ENCODE measurements around the gene PPM1F.
"Not testable (repeated sequence)": the region's sequence is repeated elsewhere in the genome, so short reads cannot be mapped to it uniquely, and the experiment has no call there.

PPM1F gene

DNA sequence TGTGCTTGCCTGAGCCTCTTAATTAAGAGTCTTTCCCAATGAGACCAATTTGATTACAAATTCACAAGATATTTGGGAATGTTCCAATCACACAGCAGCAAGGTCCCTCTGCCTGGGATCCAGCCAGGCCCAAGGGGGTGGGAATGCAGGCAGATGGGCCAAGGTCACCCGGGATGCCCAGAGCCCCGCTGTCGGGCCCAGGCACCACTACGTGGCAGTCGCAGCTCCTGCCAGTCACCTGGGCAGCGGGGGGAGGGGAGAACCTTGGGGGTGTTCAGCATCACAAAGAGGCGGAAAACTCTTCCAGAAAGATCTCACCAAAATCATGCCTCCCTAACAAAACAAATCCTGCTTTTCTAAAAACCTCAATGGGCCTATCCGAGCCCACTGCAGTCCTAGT lies 30.9 kb downstream of the PPM1F start:
- peak in 2 of 56 donors; percentile 31 to 49 for DNase-seq

GRCh38 chr22:21921184-21921721 lies 31.4 kb downstream of the PPM1F start:
- DNase-seq = no peak

GRCh38 chr22:21920341-21921183 lies 32.1 kb downstream of the PPM1F start:
- DNase-seq = no peak

DNA sequence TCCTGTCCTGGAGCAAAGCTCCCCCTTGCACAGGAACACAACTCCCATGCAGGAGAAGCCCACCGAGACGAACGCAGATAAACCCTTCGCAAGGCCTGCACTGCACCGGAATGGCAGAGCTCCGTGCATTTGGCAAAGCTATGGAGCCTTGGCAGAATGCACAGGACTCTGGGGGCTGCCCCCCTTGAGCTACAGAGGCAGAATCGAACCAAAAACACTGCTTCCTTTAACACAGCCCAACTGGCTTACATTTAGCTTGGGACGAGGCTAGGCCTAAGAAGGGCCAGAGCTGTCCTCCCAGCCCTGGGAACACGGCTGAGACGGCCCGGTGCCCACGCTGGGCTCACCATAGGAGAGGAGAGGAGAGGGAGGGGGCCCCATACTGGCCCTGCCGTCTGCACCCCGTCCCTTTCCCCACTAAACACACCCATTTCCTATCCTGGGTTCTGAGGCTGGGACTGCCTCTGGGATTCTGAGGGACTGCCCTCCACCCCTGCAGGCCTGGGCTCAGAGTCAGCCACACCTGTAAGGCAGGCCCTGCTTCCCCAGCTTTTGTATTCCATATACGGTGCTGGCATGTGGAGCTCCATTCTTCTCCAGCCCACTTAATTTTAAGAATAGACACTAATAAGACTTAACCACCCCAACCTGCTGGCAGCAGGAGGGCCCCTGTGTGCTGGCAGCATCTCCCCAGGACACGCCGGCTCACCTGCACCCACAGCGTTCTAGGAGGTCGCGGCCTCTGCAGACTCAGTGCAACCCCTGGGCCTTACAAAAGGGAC lies 32.9 kb downstream of the PPM1F start:
- DNase-seq = peak in 1 of 56 donors; percentile 11

DNA sequence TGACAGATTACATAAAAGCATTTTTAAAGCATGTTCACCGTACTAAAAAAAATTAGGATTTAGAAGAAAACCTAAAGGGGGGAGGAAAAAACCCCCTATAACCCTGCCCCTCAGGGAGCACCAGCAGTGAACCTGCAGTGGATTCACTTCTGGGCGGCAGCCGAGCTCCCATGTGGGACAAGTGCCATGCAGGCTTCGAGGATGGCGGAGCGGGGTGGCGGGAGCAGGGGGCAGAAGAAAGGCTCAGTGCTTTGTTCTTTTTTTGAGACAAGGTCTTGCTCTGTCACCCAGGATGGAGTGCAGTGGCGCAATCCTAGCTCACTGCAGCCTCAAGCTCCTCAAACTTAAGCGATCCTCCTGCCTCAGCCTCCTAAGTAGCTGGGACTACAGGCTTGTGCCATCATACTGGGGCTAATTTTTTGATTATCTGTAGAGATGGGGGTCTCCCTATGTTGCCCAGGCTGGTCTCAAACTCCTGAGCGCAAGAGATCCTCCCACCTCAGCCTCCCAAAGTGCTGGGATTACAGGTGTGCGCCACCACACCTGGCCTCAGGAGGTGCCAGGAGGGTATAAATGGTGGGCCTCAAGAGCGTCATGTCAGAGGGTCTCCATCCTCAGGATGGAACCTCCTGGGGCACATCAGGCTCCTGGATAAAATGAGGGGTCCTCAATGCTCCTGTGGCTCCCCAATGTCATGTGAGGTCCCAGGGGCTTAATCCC lies 34.0 kb downstream of the PPM1F start:
- no peak for DNase-seq

GRCh38 chr22:21917959-21918261 lies 34.7 kb downstream of the PPM1F start:
- DNase-seq = no peak

DNA sequence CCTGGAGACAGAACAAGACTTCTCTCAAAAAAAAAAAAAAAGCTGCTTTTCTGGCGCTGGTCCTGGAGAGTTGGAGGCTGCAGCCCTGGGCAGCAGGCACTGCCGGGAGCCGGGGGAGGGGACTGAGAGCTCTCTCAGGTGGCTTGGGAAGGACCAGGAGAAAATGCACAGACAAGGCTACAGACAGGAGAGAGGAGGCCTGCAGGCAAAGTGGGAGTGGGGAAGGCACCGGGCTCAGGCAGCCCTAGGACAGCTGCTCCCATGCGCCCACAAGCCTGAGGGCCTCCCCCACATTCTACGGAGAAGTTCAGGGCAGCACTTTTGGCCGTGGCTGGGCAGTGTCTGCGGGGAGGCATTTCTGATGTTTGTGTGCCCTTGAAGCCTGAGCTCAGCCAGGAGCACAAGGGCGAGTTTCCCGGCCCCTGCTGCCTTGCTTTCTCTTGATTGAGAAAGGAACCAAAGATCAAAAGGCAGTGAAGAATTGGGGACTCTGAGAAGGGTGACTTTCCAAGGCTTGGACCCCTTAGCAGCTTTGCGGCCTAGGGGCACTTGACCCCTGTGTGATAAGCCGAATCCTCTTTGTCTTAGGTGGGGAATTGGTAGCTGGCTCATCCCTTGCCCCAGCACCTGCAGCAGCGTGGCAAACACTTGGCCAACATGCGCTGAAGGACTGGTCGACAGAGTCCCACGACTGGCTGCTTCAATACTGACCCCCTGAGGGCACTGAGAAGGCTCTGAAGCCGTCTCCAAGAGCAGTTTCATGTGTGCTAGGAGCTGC lies 35.3 kb downstream of the PPM1F start:
- peak in 10 of 56 donors; percentile 13 to 51 (median 34) for DNase-seq

DNA sequence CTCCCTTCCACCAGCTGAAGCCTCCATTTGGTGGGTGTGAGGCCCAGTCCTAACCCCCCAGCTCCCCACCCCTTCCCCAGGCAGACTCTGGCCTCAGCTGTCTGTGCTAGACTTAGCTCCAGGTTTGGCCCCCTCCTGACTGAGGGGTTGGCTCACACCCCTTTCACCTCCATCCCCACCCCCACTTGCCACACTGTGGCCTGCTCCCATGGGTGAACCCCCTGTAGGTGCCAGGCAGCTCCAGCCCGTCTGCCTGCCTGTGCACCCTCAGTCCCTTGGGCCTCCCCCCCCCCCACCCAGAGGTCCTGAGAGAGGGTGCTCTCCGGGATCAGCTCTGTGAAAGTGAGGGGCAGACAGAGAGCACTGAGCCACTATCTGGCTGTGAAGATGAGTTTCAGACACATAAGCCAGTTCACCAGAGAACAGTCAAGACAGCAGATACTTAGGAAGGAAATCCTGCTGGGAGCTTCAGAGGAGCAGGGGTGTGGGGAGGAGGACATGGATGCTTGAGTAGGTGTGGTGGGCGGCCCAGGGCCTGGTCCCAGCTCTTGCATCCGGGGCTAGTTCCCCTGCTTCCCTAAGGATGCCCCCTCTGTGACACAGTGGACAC lies 36.2 kb downstream of the PPM1F start:
- DNase-seq = no peak

- DNase-seq = no peak
Measured at GRCh38 chr22:21915624-21916308, 36.9 kb downstream of the PPM1F start.

DNA sequence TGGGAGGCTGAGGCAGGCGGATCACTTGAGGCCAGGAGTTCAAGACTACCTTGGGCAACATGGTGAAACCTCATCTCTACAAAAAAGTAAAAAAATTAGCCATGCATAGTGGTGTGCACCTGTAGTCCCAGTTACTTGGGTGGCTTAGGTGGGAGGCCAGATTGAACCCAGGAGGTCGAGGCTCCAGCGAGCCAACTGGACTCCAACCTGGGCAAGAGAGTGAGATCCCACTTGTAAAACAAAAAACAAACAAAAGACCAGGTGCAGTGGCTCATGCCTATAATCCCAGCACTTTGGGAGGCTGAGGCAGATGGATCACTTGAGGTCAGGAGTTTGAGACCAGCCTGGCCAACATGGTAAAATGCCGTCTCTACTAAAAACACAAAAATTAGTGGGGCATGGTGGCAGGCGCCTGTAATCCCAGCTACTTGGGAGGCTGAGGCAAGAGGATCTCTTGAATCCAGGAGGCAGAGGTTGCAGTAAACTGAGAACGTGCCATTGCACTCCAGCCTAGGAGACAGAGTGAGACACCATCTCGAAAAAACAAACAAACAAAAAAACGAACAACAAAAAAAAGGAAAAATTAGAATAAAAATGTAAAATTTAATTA lies 38.5 kb downstream of the PPM1F start:
- DNase-seq = not testable (repeated sequence)

DNA sequence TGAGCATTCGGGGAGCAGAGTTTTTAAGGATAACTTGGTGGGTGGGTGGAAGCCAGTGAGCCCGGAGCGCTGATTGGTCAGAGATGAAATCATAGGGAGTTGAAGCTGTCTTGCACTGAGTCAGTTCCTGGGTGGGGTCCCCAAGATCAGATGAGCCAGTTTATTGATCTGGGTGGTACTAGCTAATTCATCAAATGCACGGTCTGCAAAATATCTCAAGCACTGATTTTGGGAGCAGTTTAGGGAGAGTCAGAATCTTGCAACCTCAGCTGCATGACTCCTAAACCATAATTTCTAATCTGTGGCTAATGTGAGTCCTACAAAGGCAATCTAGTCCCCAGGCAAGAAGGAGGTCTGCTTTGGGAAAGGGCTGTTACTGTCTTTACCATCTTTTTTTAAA lies 42.3 kb downstream of the PPM1F start:
- not testable (repeated sequence) for DNase-seq

DNA sequence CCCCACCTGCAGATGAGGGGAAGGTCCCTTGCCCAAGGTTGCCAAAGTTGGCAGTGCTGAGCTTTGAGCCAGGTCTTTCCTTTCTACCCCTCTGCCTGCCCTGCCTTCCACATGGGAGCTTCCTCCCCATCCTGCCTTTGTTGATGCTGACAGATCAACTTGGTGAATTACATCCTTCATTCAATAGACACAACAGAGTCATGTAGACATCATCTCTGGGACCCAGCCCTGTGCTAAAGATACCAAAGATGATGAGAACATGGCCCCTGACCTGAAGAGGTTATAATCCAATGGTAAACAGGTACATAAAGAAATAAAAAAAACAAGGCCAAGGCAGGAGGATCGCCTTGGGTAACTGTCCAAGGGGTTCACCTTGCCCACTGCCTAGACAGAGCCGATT lies 42.8 kb downstream of the PPM1F start:
- no peak for DNase-seq

DNA sequence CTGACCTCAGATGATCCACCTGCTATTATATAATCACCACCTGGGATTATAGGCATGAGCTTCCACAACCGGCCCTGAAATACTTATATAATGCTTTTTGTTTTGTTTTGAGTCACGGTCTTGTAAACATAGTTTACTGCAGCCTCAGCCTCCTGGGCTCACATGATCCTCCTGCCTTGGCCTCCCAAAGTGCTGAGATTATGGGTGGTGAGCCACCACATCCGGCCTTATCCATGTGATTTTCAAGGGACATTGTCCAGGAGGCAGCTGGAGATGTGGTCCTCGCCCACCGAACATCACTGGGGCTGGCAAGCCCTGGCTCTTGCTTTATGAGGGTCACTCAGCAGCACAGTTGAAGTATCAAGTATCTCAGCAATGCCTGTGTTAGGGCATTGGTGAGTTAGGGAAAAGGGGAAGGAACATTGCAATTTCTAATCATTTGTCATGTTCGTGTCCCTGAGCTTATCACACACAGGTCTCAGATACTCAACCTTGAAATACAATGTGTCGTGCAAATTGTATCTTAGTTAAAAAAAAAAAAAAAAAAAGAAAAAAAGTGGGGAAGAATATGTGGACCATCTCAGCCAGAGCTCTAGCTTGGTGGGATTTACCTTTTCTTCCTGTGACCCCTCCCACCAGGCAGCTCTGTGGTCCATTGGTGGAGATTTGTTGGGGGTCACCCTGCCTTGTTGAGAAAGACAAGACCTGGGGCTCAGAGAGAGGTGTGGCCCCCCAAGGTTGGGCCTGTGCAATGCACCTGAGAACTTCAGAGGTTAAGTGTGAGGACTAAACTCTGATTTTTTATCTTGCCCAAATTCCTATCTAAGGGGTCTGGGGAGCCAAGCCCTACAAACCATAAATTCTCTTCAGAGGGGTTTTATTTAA lies 44.8 kb downstream of the PPM1F start:
- no peak for DNase-seq

- DNase-seq = not testable (repeated sequence)
Measured at GRCh38 chr22:21905234-21905633, 47.4 kb downstream of the PPM1F start.

GRCh38 chr22:21904250-21904789 lies 48.3 kb downstream of the PPM1F start:
- no peak for DNase-seq

- no peak for DNase-seq
Measured at GRCh38 chr22:21903283-21903682, 49.4 kb downstream of the PPM1F start.

GRCh38 chr22:21902296-21903087 lies 50.2 kb downstream of the PPM1F start:
- no peak for DNase-seq
